Suprapubic skin (tissue), 4 donors: Measurements from ENCODE around the gene SPATA3.

Experiments
- CTCF ChIP-seq, 2 donors: fragments of 200-600 bp in 1 of 2; fragments of 450-650 bp in 1 of 2; sonication (generic) in 1 of 2; IDR thresholded peaks; one replicate each; pipeline ENCODE4 v1.5.1; 2016 to 2019; ENCODE audit warnings: antibody characterized with exemption in 2 of 2, mild to moderate bottlenecking in 1 of 2, moderate library complexity in 1 of 2
- POLR2A ChIP-seq, 2 donors: fragments of 450-650 bp; IDR thresholded peaks; one replicate each; pipeline ENCODE4 v1.6.1; 2017; ENCODE audit warnings: antibody characterized with exemption in 2 of 2, mild to moderate bottlenecking in 2 of 2, moderate library complexity in 2 of 2
- POLR2AphosphoS5 ChIP-seq, 3 donors: sonication (generic); formaldehyde crosslinking; IDR thresholded peaks; one replicate each; pipeline ENCODE4 v1.6.1; 2017; ENCODE audit warnings: antibody characterized with exemption in 3 of 3

- TF ChIP-seq CTCF (IDR thresholded peaks at IDR 0.05) (no peak), POLR2A (IDR thresholded peaks at IDR 0.05) (no peak), POLR2AphosphoS5 (IDR thresholded peaks at IDR 0.05) (no peak)
These were observed 51.5 kb downstream of the SPATA3 start for GRCh38 chr2:231047274-231047922.
